Kidney tubule cell (primary cell): ENCODE data around the gene BLOC1S3.

ENCODE experiments used
- DNase-seq: peaks from one replicate; pipeline ENCODE4 v3.0.0-alpha.2; 2018; ENCODE audit warnings: low spot score

BLOC1S3 gene

DNA sequence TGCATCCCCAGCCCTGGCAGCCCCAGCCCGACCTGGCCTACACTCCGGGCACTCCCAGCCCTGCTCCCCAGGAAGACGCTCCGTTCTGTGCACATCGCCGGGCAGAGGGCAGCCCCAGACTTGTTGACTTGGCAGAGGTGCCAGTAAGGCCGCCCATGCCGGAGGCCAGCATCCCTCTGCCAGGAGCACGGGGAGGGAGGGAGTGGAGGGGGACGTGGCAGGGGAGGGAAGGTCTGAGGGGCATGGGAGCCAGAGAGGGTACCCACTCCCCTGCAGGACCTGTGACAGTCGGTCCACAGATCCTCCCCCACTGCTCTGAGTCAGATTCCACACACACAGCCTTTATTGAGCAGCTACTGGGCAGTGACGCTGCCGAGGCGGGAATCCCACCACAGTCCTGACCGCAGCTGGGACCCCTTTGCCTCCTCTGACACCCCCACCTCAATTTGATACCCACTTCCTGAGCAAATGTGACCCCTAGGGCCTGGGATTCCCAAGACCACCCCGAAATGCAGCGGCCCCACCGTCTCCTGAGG, 15.9 kb upstream of the BLOC1S3 start:
- DNase-seq: no peak

DNA sequence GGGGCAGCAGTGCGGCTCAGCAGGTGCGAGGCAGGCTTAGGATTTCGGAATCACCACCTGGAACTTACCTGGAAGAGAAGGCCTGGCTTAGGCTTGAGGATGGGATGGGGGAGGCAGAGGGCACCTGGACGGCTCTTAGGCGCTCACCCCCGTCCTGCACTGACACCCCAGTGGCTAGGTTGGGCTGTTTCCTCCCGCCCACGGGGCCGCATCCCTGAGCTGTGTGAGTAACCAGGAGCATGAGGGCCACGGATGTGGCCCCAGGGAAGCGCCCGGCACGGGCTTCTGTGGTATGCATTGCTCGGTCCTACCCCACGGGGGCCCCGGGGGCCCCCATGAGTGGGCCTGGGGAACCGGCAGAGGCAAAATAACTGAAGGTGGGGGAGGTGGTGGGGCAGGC, 15.4 kb upstream of the BLOC1S3 start:
- DNase-seq: no peak

DNA sequence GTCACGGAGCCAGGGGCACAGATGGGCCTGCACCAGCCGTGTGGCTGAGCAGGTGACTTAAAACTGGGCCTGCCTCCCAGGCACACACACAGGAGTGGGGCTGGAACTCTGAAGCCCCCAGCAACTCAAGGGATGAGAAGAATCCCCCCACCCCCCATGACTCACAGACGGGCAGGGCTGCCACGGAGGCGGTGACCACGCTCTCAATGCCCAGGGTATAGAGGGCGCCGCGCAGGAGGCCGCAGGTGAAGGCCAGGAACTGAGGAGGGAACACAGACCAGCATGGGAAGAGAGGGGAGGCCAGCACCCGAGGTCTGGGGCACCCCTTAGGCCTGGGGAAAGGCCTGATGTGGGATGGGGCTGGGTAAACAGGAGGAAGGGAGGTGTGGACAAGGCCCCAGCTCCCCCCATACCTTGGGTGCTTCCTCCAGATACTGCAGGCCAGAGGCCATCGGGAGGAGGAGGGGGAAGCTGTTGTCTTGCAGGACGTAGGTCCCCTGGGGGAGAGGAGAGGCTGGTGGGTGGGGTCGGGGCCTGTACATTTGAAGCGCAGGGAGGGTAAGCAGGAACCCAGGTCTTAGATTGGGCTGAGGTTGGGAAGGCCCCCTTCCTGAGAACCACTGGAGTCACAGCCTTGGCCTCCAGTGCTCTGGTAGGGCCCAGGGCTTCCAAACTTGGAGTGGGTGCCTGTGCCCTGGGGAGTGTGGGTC, 14.7 kb upstream of the BLOC1S3 start:
- DNase-seq: no peak

DNA sequence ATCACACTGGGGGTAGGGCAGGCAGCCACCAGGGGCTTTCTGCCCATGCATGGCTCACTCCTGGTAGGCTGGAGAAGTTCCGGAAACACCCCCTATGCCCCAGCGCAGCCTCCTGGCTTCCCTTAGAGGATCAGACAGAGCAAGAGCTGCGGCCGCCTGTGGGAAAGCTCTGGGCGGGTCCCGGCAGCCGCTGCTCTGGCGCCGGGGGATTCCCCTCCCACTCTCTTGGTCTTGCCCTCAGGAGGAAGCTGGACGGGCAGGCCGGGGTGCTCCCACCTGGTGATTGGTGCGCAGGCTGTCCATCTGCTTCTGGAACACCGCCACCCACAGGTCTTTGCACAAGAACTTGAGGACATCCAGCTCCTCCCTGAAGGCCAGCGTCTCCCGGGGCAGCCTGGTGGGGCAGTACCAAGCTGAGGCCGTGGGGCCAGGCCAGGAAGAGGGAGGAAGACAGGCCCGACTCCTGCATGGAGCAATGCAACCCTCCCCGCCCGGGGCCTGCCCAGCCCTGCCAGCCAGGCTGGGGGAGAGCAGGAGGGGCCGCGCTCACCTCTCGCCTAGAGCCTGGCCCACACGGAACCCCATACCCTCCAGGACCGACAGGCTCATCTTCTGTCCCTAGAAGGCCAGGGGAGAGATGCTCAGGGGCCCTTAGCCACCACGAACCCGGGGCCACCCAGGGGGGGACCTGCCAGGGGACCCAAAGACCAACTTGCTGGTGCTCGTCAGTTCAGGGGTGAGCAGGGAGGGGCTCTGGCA, 13.8 kb upstream of the BLOC1S3 start:
- peak; percentile 77 for DNase-seq

DNA sequence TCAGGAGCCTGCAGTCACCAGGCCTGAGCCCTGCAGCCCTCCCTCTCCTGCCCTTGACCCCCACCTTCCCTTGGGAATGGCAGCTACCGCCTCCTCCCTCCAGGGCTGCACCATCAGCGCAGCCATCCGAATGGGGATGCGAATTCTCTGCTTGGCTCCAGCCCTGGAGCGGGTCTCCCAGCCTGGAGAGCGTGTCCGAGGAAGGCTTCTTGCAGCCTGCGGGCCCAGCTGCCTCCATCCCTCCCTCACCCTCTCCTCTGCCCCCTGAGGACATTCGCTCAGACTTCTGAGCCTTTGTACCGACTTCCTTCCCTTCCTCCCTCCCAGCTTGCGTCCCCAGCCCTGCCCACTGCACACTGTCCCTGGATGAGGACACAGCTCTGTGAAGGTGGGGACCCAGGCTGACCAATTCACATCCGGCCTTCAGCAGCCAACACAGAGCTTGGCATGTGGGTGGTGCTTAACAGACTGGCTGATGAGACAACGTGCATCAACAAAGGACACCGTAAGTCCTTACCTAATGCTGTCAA, 11.8 kb upstream of the BLOC1S3 start:
- DNase-seq: no peak

DNA sequence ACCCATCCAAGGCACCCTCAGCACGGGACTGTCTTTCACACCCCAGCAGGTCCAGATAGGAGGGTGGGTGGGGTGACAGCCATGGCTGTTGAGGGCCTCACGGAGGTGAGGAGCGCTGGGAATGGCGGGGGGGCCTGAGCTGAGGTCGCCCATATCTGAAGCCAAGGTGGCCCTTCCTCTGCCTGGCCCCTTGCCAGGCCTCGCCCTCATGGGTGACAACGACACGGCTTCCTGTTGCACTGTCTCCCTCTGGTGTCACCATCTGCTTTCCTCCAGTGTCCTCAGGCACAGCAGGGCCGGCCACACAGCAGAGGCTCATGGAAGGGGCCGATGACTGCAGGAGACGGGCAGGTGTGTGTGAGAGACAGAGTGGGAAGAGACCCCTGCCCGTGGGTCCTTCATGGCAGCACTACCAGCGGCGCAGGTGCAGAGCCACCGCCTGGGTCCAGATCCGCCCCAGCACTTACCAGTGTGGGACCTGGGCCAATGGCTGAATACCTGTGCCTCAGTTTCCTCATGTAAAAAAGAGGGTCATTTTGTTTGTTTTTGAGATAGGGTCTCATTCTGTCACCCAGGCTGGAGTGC, 9.7 kb upstream of the BLOC1S3 start:
- DNase-seq: no peak

DNA sequence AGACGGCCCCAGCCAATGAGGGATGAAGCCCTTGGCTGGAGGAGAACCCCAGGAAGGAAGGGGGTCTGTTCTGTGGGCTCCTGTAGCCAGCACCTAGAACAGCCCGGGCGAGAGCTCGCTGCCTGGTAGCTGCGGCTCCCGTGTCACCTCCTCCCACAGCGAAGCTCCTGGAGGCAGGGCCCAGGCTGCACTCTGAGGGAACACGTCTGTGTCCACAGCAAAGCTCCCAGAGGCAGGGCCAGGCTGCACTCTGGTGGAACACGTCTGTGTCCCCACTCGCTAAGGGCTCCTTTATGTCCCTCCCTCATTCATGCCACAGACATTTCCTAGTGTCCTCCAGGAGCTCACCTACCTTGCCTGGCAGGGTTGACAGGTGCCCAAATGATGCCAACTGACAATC, 9.0 kb upstream of the BLOC1S3 start:
- no peak for DNase-seq

DNA sequence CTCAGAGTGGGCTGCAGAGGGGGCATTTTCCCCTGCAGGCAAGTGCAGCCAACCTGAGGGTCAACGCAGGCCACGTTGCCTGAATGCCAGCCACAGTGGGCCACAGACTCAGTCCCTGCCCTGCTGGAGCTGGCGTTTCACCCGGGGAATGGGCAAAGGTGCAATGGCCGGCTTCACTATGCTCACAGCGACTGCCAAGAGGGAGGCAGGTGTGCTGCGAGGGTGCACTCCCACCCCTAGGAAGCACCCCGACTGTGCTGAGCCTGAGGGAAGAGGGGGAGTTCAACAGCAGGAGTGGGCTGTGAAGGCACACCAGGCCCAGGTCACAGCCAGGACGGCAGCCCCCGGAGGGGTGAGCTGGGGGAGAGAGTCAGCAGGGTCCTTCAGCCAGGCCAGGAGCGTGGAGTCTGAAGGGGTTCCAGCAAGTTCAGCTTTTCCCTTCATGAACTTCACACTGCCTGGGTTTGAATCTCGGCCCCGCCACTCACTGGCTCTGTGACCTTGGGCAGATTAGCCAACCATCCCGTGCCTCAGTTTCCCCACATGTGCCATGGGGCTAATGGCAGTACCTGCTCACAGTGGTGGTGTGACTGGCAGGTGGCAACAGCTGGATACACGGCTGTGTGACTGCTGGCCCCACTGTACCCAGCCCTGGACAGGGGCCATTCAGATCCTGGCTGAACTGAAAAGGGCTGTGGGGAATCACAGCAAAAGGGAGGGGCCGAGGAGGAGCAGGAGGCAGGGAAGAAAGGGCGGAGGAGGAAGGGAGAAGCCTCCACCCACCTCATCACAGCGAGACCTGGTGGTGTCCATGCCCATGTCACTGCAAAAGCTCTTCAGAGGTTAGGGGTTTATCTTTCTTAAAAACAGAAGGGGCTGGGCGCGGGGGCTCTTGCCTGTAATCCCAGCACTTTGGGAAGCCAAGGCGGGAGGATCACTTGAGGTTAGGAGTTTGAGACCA, 8.2 kb upstream of the BLOC1S3 start:
- DNase-seq: no peak

DNA sequence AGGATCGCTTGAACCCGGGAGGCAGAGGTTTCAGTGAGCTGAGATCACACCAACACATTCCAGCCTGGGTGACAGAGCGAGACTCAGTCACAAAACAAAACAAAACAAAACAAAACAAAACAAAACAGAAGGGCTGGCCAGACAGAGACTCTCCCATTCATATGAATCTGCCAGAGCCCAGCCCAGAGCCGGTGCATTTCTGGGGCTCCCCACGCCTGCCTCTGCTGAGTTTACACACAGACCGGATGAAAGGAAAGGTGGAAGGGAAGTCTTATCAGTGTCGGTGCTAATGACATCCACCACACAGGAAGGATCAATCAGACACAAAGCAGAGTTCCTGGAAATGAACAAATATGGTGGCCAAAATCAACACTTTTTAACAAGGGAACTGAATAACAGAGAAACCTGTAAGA, 7.4 kb upstream of the BLOC1S3 start:
- no peak for DNase-seq

DNA sequence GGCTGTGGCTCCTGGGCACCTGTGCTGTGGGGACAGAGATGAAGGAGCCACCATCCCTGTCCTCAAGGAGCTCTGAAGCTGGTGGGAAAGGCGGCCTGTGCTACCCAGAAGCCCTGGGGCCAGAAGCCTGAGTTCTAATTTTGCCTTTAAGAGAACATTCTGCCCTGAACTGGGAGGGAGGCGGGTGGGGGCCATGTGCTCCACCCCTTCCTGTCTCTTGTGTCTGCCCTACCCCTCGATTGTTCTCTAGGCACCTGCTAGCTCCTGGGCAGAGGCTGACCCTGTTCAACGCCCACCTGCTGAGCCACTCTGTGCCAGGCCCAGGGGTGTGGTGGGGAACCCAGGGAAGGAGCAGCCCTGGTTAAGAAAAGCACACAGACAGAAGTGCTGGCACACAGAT, 6.4 kb upstream of the BLOC1S3 start:
- DNase-seq: no peak

DNA sequence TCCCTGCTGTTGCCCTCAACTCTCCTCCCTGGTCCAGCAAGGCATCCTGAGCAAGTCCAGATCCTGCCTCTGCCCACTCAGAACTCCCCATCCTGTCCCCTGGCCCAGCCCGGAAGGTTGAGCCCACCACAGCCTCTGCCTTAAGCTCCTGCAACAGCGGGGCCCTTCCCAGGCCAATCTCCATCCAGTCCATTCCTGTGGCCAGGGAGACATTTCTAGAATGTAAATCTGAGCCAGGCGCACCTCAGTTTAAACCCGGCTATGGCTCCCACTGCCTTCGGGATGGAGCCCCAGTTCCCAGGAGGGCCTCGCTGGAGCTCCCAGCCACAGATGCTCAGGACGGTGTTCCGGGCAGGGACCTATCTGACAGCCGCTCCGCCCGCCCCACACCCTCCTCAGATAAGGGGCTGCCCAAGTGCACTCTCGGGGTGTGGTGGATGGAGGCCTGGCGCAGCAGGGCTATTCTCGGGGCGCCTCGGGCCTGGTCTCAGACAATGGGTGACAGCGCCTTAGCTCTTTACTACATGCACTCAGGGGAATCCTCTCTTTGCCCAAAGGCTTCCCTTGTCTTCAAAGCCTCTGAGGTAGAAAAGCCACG, 5.9 kb upstream of the BLOC1S3 start:
- no peak for DNase-seq

DNA sequence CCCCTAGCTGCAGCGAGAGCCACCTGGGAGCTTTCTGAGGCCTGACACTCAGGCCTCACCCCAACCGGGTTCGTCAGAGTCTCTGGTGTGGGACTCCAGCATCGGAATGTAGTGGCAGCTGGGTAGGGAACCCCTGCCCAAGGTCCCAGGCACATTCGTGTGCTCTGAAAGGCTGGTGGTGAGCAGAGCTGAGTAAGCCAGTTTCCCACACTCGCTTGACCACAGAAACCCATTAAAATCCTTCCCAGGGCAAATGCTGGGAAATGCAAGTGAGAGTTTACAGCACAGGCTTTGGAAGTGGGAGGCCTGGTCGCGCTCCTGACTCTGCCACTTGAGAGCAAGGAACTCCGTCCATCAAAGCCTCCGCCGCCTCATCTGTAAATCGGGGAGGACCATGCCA, 4.8 kb upstream of the BLOC1S3 start:
- peak; percentile 77 for DNase-seq

DNA sequence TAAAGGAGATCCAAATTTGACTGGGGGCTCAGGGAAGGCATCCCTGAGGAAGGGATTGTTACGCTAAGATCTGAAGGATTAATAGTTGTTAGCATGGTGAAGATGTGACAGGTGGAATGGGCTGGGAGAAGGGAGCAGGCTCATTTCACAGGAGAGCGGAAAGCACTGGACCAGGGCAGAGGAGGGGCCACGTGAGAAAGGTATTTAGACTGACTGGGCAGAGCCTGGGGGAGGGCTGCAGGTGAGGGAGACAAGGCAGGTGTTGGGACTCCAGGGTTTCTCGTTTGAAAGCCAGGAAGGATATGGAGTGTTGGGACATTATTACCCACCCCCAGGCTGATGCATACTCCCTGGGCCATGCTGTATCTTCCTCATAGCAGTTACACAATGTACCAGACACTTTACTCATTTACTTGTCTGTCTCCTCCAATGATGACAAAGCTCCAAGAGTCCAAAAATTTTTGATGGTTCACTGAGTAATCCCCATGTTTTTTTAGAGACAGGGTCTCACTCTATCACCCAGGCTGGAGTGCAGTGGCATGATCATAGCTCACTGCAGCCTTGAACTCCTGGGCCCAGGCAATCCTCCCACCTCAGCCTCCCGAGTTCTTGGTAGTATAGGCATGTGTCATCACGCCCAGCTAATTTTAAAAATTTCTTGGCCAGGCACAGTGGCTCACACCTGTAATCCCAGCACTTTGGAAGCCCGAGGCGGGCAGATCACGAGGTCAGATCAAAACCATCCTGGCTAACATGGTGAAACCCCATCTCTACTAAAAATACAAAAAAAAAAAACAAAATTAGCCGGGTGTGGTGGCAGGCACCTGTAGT, 2.9 kb upstream of the BLOC1S3 start:
- peak; percentile 47 for DNase-seq

DNA sequence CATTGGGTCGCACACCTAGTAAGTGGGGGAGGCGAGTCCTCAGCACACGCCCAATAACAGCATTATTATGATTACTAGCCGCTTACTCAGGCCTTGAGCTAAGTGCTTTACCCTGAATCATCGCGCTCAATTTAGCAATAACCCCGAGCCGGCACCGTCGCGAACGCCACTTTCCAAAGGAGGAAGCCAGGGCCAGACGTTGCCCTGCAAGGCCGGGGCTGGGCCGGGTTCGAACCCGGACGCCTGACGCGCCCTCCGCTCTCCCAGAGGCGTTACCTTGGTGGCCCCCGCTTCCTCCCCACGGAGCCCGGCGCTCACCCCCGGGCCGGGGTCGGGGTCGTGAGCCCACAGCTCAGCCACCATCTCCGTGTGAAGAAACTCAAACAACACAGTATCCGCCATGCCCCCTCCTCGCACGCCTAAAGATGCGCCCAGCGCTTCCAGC, 745 bp upstream of the BLOC1S3 start, which contains the start of gene TRAPPC6A:
TRAPPC6A (minus strand) TSS at position 421 of the 445 bp plus-strand sequence; CDS start at position 402, 19 bp downstream.
- DNase-seq: peak; percentile 84

DNA sequence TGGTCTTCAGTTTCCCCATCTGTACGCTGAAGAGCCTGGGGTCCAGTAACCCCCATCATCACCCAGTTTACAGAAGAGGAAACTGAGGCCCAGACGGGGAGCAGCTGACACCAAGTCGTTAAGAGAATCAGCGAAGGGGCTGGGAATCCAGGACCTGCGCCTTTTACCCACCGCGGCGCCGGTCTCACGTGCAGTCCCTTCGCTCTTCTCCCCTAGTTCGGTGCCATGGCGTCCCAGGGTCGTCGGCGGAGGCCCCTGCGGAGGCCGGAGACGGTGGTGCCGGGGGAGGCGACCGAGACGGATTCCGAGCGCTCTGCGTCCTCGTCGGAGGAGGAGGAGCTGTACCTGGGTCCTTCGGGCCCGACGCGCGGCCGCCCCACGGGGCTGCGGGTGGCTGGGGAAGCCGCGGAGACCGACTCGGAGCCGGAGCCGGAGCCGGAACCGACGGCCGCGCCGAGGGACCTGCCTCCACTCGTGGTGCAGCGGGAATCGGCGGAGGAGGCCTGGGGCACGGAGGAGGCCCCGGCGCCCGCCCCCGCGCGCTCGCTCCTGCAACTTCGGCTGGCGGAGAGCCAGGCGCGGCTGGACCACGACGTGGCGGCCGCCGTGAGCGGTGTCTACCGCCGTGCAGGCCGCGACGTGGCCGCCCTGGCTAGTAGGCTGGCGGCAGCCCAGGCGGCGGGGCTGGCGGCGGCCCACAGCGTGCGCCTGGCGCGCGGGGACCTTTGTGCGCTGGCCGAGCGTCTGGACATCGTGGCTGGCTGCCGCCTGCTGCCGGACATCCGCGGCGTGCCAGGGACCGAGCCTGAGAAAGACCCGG, 698 bp downstream of the BLOC1S3 start:
- peak; percentile 44 for DNase-seq

DNA sequence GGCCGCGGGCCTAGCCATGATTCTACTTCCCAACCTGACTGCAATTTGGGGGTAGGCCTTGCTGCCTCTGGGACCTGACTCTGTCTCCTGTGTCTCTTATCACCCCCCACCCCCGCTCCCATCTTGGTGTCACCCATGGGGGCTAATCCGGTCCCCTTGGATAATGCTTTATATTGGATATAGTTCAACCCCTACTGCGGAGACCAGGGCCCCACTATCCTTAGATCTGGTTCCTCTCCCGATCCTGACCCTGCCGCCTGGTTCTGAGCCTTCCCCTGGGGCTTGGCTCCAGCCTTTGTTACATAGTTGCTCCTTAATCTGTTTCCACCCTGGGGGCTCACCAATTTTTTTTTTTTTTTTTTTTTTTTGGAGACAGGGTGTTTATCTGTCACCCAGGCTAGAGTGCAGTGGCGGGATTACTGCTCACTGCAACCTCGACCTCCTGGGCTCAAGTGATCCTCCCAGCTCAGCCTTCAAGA, 1.3 kb downstream of the BLOC1S3 start:
- DNase-seq: no peak

DNA sequence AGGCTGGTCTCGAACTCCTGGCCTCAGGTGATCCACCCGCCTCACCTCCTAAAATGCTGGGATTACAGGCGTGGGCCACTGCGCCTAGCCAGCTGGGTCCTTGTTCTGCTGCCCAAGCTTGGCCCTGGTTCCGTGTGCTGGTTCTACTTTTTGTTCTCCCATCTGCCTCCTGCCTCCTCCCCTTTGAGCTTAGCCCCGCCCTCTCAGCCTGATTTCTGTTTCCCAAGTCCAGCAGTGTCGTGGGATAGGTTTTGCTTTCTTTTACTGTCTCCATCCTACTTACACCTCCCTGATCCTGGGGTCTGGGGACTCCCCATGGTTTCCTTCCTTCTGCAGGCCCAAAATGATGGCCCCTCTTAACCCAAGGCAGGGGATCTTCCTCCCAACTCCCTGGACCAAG, 2.4 kb downstream of the BLOC1S3 start:
- DNase-seq: no peak

DNA sequence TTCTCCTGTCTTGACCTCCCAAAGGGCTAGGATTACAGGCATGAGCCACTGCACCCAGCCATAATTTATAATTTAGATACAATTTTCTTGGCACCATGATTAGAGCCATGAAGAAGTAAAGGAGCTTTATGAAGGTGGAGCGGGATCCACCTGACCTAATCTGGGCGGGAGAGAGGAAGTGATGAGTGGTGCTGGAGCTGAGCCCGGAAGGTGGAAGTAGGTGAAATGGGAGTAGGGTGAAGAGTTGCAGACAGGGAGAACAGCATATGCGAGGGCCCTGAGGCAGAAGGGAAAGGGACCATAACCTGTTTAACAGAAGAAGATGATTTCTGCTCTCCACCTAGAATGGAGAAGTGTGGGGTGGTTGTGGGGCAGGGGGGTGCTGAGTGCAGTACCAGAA, 4.2 kb downstream of the BLOC1S3 start:
- no peak for DNase-seq

DNA sequence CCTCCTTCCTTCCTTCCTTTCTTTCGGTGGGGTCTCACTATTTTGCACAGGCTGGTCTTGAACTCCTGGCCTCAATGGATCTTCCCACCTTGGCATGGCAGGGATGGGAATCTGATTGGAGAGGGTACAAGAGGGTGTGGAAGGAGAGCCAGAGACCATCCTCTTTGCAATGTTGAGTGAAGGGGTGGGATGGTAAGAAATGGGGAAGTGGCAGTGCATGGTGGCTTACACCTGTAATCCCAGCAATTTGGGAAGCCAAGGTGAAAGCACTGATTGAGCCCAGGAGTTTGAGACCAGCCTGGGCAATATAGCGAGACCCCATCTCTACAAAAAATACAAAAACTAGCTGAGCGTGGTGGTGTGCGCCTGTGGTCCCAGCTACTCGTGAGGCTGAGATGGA, 5.5 kb downstream of the BLOC1S3 start:
- DNase-seq: no peak
